ENCODE data around the gene UNC13A.

DNA sequence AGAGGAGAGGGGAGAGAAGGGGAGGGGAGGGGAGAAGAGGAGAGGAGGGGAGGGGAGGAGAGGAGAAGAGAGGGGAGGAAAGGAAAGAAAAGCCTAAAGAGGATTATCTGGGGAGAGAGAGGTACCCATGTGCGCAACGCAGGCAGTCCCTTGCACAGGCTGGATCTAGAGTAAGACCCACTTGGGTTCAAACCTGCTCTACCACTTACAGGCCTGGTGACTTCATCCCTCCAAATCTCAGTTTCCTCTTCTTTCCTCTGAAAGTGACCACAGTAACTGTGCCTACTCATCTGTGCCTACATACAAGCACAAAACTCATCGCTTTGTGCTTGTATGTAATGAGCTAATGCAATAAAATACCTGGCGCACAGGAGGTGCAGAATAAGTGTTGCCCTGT is 30.4 kb upstream of the UNC13A start:
- TF ChIP-seq, protein P1, sequence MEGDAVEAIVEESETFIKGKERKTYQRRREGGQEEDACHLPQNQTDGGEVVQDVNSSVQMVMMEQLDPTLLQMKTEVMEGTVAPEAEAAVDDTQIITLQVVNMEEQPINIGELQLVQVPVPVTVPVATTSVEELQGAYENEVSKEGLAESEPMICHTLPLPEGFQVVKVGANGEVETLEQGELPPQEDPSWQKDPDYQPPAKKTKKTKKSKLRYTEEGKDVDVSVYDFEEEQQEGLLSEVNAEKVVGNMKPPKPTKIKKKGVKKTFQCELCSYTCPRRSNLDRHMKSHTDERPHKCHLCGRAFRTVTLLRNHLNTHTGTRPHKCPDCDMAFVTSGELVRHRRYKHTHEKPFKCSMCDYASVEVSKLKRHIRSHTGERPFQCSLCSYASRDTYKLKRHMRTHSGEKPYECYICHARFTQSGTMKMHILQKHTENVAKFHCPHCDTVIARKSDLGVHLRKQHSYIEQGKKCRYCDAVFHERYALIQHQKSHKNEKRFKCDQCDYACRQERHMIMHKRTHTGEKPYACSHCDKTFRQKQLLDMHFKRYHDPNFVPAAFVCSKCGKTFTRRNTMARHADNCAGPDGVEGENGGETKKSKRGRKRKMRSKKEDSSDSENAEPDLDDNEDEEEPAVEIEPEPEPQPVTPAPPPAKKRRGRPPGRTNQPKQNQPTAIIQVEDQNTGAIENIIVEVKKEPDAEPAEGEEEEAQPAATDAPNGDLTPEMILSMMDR (IDR thresholded peaks at IDR 0.05), result no peak
- TF ChIP-seq EP300 (IDR thresholded peaks at IDR 0.05), result no peak
- no peak for TF ChIP-seq POLR2AphosphoS5 (IDR thresholded peaks at IDR 0.05)

Measured in suprapubic skin (tissue), 4 donors.